NCI-H146 (cell line): ENCODE results near the gene CIZ1.

Experiments
- DNase-seq: peaks from one replicate; lab custom pipeline; 2025; lab: John Stamatoyannopoulos, UW

The CIZ1 gene

DNA sequence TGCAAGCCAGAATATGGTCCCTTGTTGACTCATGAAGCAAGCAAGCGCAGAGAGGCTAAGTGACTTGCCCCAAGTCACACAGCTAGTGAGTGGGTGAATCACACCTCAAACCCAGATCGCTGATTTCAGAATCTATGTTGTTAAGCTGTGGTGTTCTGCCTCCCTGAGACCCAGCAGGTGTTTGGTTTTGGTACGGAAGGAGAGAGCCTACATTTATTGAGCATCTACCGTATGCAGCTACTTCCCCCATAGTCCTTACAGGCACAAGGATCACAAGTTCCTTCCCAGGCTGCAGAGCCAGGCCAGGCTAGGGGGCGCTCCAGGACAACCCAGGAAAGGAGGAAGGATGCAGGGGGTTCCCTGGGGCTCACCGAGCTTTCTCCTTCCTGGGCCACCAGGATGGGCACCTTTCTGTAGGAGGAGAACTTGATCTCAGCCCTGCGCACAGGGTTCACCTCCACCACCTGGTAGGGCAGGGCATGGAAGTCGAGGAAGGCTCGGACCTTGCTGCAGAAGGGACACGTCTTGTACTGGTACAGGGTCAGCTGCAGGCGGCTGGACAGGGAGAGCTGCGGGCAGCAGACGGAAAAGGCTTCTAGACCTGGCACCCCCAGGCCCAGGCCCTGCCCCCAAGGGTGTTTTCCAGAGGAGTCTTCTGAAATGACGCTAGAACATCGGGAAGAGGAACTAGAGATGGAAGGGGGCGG lies 66.3 kb downstream of the CIZ1 start:
- peak; percentile 8 for DNase-seq

DNA sequence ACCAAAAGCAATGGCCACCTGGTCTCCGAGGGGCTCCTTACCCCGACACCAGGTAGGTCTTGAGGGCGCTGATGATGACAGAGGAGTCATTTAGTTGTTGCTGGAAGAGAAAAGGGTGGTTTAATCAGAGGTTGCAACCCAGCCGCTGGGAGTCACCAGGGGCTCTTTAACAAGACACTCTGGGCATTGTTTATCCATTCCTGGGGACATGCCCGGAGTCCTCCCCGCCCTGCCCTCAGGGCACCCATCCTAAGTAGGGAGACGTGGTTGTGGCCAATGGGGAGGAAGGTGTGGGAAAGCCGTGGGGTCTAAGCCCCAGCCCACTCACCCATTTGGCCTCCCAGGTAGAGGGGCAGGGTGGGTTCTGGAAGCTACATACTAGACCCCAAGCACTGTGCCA lies 66.9 kb downstream of the CIZ1 start:
- no peak for DNase-seq

DNA sequence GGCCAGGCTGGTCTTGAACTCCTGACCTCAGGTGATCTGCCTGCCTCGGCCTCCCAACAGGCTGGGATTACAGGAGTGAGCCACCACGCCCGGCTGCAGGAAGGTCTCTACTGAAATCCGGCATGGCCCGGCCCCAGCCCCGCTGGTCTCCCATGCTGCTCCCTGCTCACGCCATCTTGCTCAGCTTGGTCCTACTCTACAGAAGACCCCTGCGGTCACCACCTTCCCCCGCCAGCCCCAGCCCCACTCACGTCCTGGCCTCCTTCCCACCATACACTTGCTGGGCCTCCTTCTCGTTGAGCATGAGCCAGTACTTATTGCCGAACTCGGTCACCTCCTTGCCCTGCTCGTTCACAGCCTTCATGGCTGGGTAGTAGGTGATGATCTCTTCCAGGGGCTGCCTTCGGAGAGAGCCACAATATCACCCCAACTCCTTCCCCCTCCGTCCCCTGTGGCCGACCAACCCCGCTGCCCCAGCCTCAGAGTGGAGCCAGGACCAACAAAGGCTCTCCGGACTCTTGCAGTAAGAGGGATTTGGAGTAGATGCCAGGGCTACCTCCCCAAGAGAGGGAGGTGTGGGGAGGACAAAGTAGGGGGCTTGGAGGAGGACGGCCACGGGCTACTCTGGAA lies 67.8 kb downstream of the CIZ1 start:
- no peak for DNase-seq

- DNase-seq, result no peak
Observed at GRCh38 chr9:128122809-128123175, 68.6 kb downstream of the CIZ1 start.

DNA sequence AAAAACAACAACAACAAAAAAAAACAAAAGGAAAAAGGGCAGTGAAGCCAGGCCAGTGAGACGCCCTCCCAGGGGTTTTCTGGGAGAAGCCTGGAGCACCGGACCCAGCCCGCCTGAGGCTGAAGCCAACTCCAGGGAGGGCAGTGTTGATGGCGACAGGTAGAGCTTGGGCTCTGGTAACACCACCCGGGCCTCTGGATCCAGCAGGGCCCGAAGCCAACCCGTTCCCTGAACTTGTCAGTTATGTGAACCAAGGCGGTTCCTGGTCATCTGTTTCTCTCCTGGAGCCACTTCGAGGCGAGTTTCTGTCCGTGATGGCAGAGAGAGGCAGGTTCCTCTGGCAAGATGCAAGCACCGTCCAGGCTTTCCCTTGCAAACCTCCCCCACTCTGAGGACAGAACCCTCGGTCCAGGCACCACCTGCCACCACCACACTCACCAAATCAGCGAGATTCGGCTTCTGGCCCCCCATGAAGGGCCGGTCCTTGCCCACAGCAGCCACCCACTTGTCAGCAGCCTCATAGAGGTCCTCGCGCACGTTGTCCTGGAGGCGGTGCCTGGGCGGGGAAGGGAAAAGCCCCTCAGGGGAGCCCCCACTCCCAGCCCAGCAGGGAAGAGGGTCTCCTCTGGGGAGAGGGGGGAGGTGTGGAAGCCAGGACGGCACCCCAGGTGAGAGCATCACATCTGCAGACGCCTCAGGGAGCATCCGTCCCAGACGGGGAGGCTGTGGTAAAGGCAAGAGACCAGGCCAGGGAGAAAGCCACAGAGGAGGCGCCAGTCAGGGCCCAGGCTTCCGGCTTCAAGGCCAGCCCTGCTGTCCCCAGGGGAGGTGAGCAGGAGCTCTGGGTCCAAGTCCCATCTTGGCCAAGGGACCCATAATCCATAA lies 69.2 kb downstream of the CIZ1 start:
- DNase-seq, result no peak

DNA sequence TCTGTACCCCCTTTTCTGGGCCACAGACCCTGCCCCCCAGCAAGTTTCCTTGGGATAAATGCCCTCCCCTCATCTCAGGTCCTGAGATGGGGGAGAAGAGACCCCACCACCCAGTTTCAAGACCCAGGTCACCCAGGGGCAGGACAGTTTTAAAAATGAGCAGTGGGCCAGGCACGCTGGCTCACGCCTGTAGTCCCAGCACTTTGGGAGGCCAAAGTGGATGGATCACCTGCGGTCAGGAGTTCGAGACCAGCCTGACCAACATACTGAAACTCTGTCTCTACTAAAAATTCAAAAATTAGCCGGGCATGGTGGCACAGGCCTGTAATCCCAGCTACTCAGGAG lies 69.9 kb downstream of the CIZ1 start:
- DNase-seq, result no peak

DNA sequence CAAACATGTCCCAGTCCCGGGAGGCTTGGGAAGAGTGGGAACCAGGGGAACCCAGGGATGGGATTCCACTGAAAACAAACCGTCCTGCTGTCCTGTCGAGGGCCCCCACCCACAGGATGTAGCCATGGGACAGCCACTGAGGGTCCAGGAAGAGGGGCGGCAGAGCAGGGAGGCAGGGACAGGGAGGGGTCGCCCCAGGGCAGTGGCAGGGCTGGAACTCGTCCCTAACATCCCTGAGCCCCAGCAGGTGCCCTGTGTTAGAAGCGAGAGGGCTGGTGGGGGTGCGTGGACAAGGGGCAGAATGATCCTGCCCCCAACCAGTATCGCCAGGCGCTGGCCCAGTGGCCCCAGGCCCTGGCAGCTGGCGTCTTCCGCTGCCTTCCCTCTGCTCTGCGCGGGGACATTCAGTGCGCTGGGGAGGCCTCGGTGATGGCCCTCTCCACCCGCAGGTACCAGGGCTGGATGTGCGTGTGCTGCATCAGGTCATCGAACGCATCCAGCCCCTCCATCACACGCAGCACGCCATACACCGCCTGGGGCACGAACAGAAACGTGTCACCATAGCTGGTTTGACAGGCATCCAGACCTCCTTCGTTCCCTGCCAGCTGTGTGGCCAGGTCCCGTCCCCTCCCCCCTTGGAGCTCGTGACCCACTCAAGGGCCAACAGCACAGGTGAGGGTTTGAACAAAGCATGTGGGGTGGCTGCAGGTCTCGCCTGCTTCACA lies 70.5 kb downstream of the CIZ1 start:
- no peak for DNase-seq

DNA sequence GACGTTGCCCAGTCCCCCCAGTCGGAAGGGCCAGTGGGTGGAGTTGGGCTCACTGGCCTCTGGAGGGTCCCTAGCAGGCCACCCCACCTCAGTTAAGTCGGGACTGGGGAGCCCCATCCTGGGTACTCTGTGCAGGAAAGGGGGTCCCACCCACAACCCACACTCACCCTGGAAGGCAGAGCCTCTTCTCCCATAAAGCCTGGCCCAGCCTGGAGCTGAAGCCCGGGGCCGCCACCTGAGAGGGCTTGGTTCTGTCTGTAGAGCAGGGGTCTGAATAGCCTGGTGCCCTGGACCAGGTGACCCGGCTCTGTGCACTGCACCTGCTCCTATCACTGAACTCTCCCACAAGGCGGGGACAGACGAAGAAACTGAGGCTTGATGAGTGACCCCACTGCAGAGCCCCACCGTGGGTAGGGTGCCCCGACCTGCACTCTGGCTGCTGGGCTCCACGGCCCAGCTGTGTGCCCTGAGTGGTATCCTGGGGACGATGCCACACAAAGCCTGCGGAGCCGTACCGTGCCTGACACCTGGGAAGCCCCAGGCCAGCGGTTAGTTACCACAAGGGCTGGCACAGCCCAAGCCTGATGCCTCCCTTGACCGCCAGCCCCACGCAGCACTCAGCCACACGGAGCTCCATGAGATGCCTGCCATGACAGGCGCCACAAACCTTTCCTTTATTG lies 71.2 kb downstream of the CIZ1 start:
- no peak for DNase-seq

- DNase-seq, result no peak
Observed at GRCh38 chr9:128118971-128119665, 72.3 kb downstream of the CIZ1 start.

DNA sequence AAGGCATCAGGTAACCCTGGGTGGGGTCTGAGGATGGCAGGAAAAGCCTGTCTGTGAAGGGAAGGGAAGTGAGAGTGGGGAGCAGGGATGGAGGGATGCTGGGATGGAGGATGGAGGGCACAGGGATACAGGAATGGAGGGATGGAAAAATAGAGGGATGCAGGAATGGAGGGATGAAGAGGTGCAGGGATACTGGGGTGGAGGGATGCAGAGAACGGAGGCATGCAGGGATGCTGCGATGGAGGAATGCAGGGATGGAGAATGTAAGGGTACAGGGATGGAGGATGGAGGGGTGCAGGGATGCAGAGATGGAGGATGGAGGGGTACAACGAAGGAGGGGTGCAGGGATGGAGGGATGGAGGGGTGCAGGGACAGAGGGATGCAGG lies 72.9 kb downstream of the CIZ1 start:
- DNase-seq, result no peak

- DNase-seq, result peak; percentile 66
Observed at GRCh38 chr9:128117613-128118471, 73.5 kb downstream of the CIZ1 start.

GRCh38 chr9:128116104-128117083 lies 75.0 kb downstream of the CIZ1 start:
- no peak for DNase-seq
